Measurements from ENCODE around the gene RFC5. TPM values are rescaled to one million over a fixed set of nuclear protein-coding genes. Genes with fewer than 3 reads are reported as not detected.

Gene RFC5
- total and polyA plus RNA-seq, 2 of the 13 experiments (the other 11 are each of a cell fraction or from before 2014, with no cell fraction given), result 16.8 to 51.4 TPM

DNA sequence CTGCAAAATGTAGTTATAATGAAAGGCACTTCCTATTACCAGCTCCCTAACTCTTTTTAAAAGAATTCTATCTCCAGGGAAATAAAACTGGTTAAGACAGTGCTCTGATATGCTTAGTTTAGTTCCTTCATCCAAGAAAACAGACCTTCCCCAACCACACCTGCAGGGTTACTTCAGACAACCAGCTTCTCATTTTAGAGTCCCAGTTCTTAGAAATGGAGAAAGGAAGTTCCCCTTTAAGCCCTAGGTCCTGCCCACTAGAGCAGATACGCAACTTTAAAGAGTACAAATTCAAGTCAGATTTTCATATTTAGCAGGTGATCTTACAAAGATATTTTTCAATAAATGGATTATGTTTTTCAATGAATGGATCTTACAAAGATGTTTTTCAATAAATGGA, 48.9 kb downstream of the RFC5 start:
- intact Hi-C loops (cut with micrococcal nuclease; ENCODE audit: unreplicated experiment), result no loop called here
- no peak overlapping the region for H3K4me3 ChIP-seq (replicated peaks in 1 of 3; ENCODE audit: insufficient read depth in 1 of 3, low read depth in 2 of 3, low read length in 3 of 3)
- POLR2A ChIA-PET, result interaction anchor here (1.3 to 1.6 kb wide), 2 partner anchors 9 to 38 kb away, joined by 3 to 5 read pairs; partner anchors contain the start of gene VSIG10
- in situ Hi-C loops (cut with HindIII; ENCODE audit: extremely low pct_ligation_motif_present, low pct_unique_long_range_greater_than_20kb), result no loop called here
- no peak for TF ChIP-seq TMF1 (CRISPR knock-in tag; IDR thresholded peaks at IDR 0.05; ENCODE audit: low read depth)
- TF ChIP-seq HDAC6 (IDR thresholded peaks at IDR 0.05; ENCODE audit: low read depth, low read length), result no peak
- no peak for TF ChIP-seq SPEN (CRISPR knock-in tag; IDR thresholded peaks at IDR 0.05; ENCODE audit: low read depth)
- TF ChIP-seq ZSCAN22 (CRISPR knock-in tag; IDR thresholded peaks at IDR 0.05), result no peak
- no peak for TF ChIP-seq ZNF431 (CRISPR knock-in tag; IDR thresholded peaks at IDR 0.05; ENCODE audit: borderline replicate concordance, low read depth)
- TF ChIP-seq MTA1 (CRISPR knock-in tag; IDR thresholded peaks at IDR 0.05; ENCODE audit: borderline replicate concordance), result no peak
- no peak for TF ChIP-seq KLF13 (CRISPR knock-in tag; IDR thresholded peaks at IDR 0.05)
- no peak for TF ChIP-seq RAD21 (CRISPR knock-in tag; IDR thresholded peaks at IDR 0.05)
- no peak for TF ChIP-seq ZSCAN12 (CRISPR knock-in tag; IDR thresholded peaks at IDR 0.05)
- TF ChIP-seq MYC (CRISPR knock-in tag; IDR thresholded peaks at IDR 0.05; ENCODE audit: borderline replicate concordance), result no peak
- TF ChIP-seq, protein P1, sequence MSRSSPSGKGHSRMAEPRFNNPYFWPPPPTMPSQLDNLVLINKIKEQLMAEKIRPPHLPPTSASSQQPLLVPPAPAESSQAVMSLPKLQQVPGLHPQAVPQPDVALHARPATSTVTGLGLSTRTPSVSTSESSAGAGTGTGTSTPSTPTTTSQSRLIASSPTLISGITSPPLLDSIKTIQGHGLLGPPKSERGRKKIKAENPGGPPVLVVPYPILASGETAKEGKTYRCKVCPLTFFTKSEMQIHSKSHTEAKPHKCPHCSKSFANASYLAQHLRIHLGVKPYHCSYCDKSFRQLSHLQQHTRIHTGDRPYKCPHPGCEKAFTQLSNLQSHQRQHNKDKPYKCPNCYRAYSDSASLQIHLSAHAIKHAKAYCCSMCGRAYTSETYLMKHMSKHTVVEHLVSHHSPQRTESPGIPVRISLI (CRISPR knock-in tag; IDR thresholded peaks at IDR 0.05; ENCODE audit: borderline replicate concordance), result no peak
- TF ChIP-seq ZNF724P (CRISPR knock-in tag; IDR thresholded peaks at IDR 0.05; ENCODE audit: borderline replicate concordance), result no peak
- no peak for TF ChIP-seq BRD4 (CRISPR knock-in tag; IDR thresholded peaks at IDR 0.05)
- TF ChIP-seq, protein P2, sequence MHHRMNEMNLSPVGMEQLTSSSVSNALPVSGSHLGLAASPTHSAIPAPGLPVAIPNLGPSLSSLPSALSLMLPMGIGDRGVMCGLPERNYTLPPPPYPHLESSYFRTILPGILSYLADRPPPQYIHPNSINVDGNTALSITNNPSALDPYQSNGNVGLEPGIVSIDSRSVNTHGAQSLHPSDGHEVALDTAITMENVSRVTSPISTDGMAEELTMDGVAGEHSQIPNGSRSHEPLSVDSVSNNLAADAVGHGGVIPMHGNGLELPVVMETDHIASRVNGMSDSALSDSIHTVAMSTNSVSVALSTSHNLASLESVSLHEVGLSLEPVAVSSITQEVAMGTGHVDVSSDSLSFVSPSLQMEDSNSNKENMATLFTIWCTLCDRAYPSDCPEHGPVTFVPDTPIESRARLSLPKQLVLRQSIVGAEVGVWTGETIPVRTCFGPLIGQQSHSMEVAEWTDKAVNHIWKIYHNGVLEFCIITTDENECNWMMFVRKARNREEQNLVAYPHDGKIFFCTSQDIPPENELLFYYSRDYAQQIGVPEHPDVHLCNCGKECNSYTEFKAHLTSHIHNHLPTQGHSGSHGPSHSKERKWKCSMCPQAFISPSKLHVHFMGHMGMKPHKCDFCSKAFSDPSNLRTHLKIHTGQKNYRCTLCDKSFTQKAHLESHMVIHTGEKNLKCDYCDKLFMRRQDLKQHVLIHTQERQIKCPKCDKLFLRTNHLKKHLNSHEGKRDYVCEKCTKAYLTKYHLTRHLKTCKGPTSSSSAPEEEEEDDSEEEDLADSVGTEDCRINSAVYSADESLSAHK (CRISPR knock-in tag; IDR thresholded peaks at IDR 0.05; ENCODE audit: borderline replicate concordance), result no peak
- TF ChIP-seq ZEB1 (IDR thresholded peaks at IDR 0.05; ENCODE audit: insufficient replicate concordance, low read depth), result no peak
- no peak for TF ChIP-seq ASH2L (IDR thresholded peaks at IDR 0.05; ENCODE audit: insufficient read length, low read depth, low read length)
- TF ChIP-seq CENPX (CRISPR knock-in tag; IDR thresholded peaks at IDR 0.05), result no peak
- no peak for TF ChIP-seq ZNF501 (CRISPR knock-in tag; IDR thresholded peaks at IDR 0.05)
- peaks cover 9% of the 10 kb centered on the region for H3K79me2 ChIP-seq (ENCODE audit: insufficient read depth, low read length)
- CTCF ChIA-PET (ENCODE audit: low intra/inter-chr PET ratio, low total read pairs), result no interaction called here
- no peaks in the 10 kb centered on the region; a peak in 1 of 5 replicates for H3K36me3 ChIP-seq (replicated peaks in 1 of 2; ENCODE audit: control insufficient read depth in 1 of 2, insufficient read depth in 2 of 2, low read length in 2 of 2)
- no peak overlapping the region for H3K9ac ChIP-seq (ENCODE audit: insufficient read depth, low read depth, low read length)
- no TSS peak for BruUV-seq (replicated peaks)
- FAIRE-seq (no peak), ATAC-seq (no peak), DNase-seq (ENCODE audit: low spot score) (no peak)
- H3K4me1 ChIP-seq (ENCODE audit: insufficient read depth, low read length), result peaks cover 27% of the 10 kb centered on the region
- no peaks in the 10 kb centered on the region for H4K20me1 ChIP-seq (ENCODE audit: insufficient read depth, low read length)
- WGBS (ENCODE audit: low lambda C conversion rate), result 96% methylated on average over 1 of the region's 1 CpG
- H3K9me3 ChIP-seq (ENCODE audit: low read length), result no peaks in the 10 kb centered on the region
- H3K4me2 ChIP-seq (ENCODE audit: low read depth, low read length), result no peak overlapping the region
- H3K27ac ChIP-seq (ENCODE audit: extremely low read length, insufficient read depth, low read length), result no peak overlapping the region
- H2AFZ ChIP-seq (ENCODE audit: low read length), result no peak overlapping the region
- H3K27me3 ChIP-seq (ENCODE audit: control insufficient read depth in 1 of 2, insufficient read depth in 2 of 2, low read length in 2 of 2), result no peaks in the 10 kb centered on the region; a peak in 1 of 5 replicates
